Measurements from ENCODE around the gene RBM28.

GRCh38 chr7:128360359-128360678 lies 16.6 kb upstream of the RBM28 start:
- TF ChIP-seq BHLHE40 (IDR thresholded peaks at IDR 0.05; ENCODE audit: borderline replicate concordance in 1 of 2, low read depth in 2 of 2, low read length in 1 of 2) (no peak), SP1 (IDR thresholded peaks at IDR 0.05; ENCODE audit: low read depth, low read length) (no peak), CREB1 (IDR thresholded peaks at IDR 0.05; ENCODE audit: low read depth) (no peak), NR2C2 (IDR thresholded peaks at IDR 0.05; ENCODE audit: borderline replicate concordance, control insufficient read depth, insufficient read length, low read depth) (no peak), KDM1A (IDR thresholded peaks at IDR 0.05; ENCODE audit: borderline replicate concordance) (no peak), ELK1 (IDR thresholded peaks at IDR 0.05; ENCODE audit: low read depth, low read length) (no peak), NRF1 (conservative IDR thresholded peaks at IDR 0.05; ENCODE audit: low read depth, low read length) (no peak)
